HG03095 (cell line): Measurements from ENCODE around the gene LAMA3.
A peak's percentile ranks its signal among the peaks of the same experiment; 100 is the strongest.
"Not testable (repeated sequence)": the region's sequence is repeated elsewhere in the genome, so short reads cannot be mapped to it uniquely, and the experiment has no call there.

ENCODE experiments used
- ATAC-seq: cut with Tn5 transposase; IDR thresholded peaks from one replicate; pipeline ENCODE4 v1.9.1; 2021; ENCODE audit warnings: moderate library complexity; ENCODE audit not compliant: unreplicated experiment

The LAMA3 gene

GRCh38 chr18:23727707-23728493, 38.6 kb downstream of the LAMA3 start:
- ATAC-seq = no peak

- no peak for ATAC-seq
Measured at GRCh38 chr18:23730857-23731256, 41.6 kb downstream of the LAMA3 start.

- no peak for ATAC-seq
Measured at GRCh38 chr18:23731861-23732260, 42.6 kb downstream of the LAMA3 start.

GRCh38 chr18:23732439-23732838, 43.2 kb downstream of the LAMA3 start:
- no peak for ATAC-seq

- not testable (repeated sequence) for ATAC-seq
Measured at GRCh38 chr18:23733265-23733664, 44.0 kb downstream of the LAMA3 start.

- no peak for ATAC-seq
Measured at GRCh38 chr18:23733895-23734294, 44.6 kb downstream of the LAMA3 start.

GRCh38 chr18:23735021-23735464, 45.8 kb downstream of the LAMA3 start:
- peak; percentile 78 for ATAC-seq

- no peak for ATAC-seq
Measured at GRCh38 chr18:23737578-23737977, 48.3 kb downstream of the LAMA3 start.

GRCh38 chr18:23738151-23738550, 48.9 kb downstream of the LAMA3 start:
- no peak for ATAC-seq

- no peak for ATAC-seq
Measured at GRCh38 chr18:23738575-23738974, 49.3 kb downstream of the LAMA3 start.

- no peak for ATAC-seq
Measured at GRCh38 chr18:23740105-23740830, 51.0 kb downstream of the LAMA3 start.

- not testable (repeated sequence) for ATAC-seq
Measured at GRCh38 chr18:23741967-23742366, 52.7 kb downstream of the LAMA3 start.

GRCh38 chr18:23743733-23744333, 54.6 kb downstream of the LAMA3 start:
- no peak for ATAC-seq

GRCh38 chr18:23745366-23745765, 56.1 kb downstream of the LAMA3 start:
- ATAC-seq = no peak

- no peak for ATAC-seq
Measured at GRCh38 chr18:23746851-23747250, 57.6 kb downstream of the LAMA3 start.

GRCh38 chr18:23752363-23752762, 63.1 kb downstream of the LAMA3 start:
- ATAC-seq = no peak

GRCh38 chr18:23752796-23753195, 63.5 kb downstream of the LAMA3 start:
- no peak for ATAC-seq

- no peak for ATAC-seq
Measured at GRCh38 chr18:23756590-23757436, 67.6 kb downstream of the LAMA3 start.

GRCh38 chr18:23757437-23757733, 68.1 kb downstream of the LAMA3 start:
- no peak for ATAC-seq

GRCh38 chr18:23758281-23758680, 69.0 kb downstream of the LAMA3 start:
- ATAC-seq = no peak

- ATAC-seq = no peak
Measured at GRCh38 chr18:23761941-23762340, 72.7 kb downstream of the LAMA3 start.
